Thoracic aorta (tissue), 2 donors: ENCODE data around the gene LHPP. TPM values are rescaled to one million over a fixed set of nuclear protein-coding genes. Genes with fewer than 3 reads are reported as not detected.

Experiments used
- ATAC-seq: fragments of 150-250 bp; one replicate; pipeline ENCODE4 v1.8.0; 2017; ENCODE audit warnings: low read depth; ENCODE audit not compliant: insufficient number of reproducible peaks, low FRiP score
- DNase-seq: peaks from one replicate; pipeline ENCODE4 v3.0.0-alpha.2; 2020; ENCODE audit warnings: low spot score
- H3K27ac ChIP-seq, 2 donors: fragments of 200-600 bp; sonication (generic); 1 replicate in 1 of 2; 2 replicates in 1 of 2; pipeline ENCODE4 v1.5.1; 2016; ENCODE audit warnings: mild to moderate bottlenecking in 2 of 2, moderate library complexity in 2 of 2
- H3K27me3 ChIP-seq: fragments of 200-600 bp; sonication (generic); replicated peaks from 2 replicates; pipeline ENCODE4 v1.6.0; 2016; ENCODE audit warnings: mild to moderate bottlenecking; ENCODE audit not compliant: insufficient read depth
- H3K36me3 ChIP-seq: fragments of 200-600 bp; sonication (generic); one replicate; pipeline ENCODE4 v1.5.1; 2016
- H3K4me1 ChIP-seq, 2 donors: fragments of 200-600 bp; sonication (generic); 1 replicate in 1 of 2; 2 replicates in 1 of 2; pipeline versions ENCODE4 v1.5.1 to v1.6.0; 2016; ENCODE audit warnings: low read depth in 2 of 2, mild to moderate bottlenecking in 1 of 2; ENCODE audit not compliant: control insufficient read depth in 1 of 2
- H3K4me3 ChIP-seq: fragments of 200-600 bp; sonication (generic); 2 replicates; pipeline ENCODE4 v1.5.1; 2016; ENCODE audit warnings: mild to moderate bottlenecking
- H3K9me3 ChIP-seq: fragments of 200-600 bp; sonication (generic); 2 replicates; pipeline ENCODE4 v1.5.1; 2016
- CTCF ChIP-seq: fragments of 200-600 bp; sonication (generic); IDR thresholded peaks from one replicate; pipeline ENCODE4 v1.5.1; 2019; ENCODE audit warnings: antibody characterized with exemption
- total RNA-seq, 2 donors: library from RNA; depleted of rRNA; stranded (reverse); fragments of >200 nt; gene quantifications; one replicate each; pipeline versions ENCODE4 v1.1.0 to v1.2.3, GENCODE V29; 2016

LHPP gene
- total RNA-seq, 2 donors from 2014 or later: 7.2 to 24.1 TPM

- H3K4me3 ChIP-seq: no peak overlapping the region
- peaks cover 0 to 4% of the 10 kb centered on the region in 2 donors for H3K4me1 ChIP-seq
- no peak overlapping the region for H3K27ac ChIP-seq
- DNase-seq (no peak), ATAC-seq (no peak)
- no peaks in the 10 kb centered on the region for H3K27me3 ChIP-seq
- H3K36me3 ChIP-seq: no peaks in the 10 kb centered on the region
- no peaks in the 10 kb centered on the region for H3K9me3 ChIP-seq
- no peak for TF ChIP-seq CTCF
Observed at GRCh38 chr10:124611738-124612137, 150.1 kb downstream of the LHPP start.

- no peak for ATAC-seq
Observed at GRCh38 chr10:124612611-124613498, 151.2 kb downstream of the LHPP start.

GRCh38 chr10:124614003-124614659 is 152.5 kb downstream of the LHPP start:
- H3K9me3 ChIP-seq: no peaks in the 10 kb centered on the region
- H3K4me3 ChIP-seq: no peak overlapping the region
- H3K36me3 ChIP-seq: no peaks in the 10 kb centered on the region
- no peak for DNase-seq
- no peak overlapping the region for H3K27ac ChIP-seq
- no peaks in the 10 kb centered on the region for H3K27me3 ChIP-seq
- peaks cover 0 to 4% of the 10 kb centered on the region in 2 donors for H3K4me1 ChIP-seq
- ATAC-seq: no peak
- no peak for TF ChIP-seq CTCF

More at GRCh38 chr10:124612611-124613498, 151.2 kb downstream of the LHPP start:
- Histone ChIP-seq H3K4me3 (no peak overlapping the region), H3K9me3 (no peaks in the 10 kb centered on the region), H3K27me3 (no peaks in the 10 kb centered on the region), H3K4me1 (peaks cover 0 to 4% of the 10 kb centered on the region in 2 donors), H3K27ac (no peak overlapping the region), H3K36me3 (no peaks in the 10 kb centered on the region)
- DNase-seq: peak; percentile 17
- TF ChIP-seq CTCF: no peak

- TF ChIP-seq CTCF: no peak
- H3K4me3 ChIP-seq: no peak overlapping the region
- H3K4me1 ChIP-seq: peaks cover 0 to 4% of the 10 kb centered on the region in 2 donors
- H3K27ac ChIP-seq: no peak overlapping the region
- no peaks in the 10 kb centered on the region for H3K9me3 ChIP-seq
- ATAC-seq (no peak), DNase-seq (no peak)
- H3K36me3 ChIP-seq: no peaks in the 10 kb centered on the region
- no peaks in the 10 kb centered on the region for H3K27me3 ChIP-seq
Observed at GRCh38 chr10:124615259-124615658, 153.6 kb downstream of the LHPP start.
